Activated T-helper 2 cell treated with anti-CD3 and anti-CD28 coated beads, Interferon-gamma antibody, Interleukin-2, Interleukin-4, amounts not matched to agents 10 μg/mL and 5 μg/mL and 100 μg/mL, durations not matched to agents 14 hours and 24 hours and 36 hours (primary cell): ENCODE data around the gene TMEM161A. TPM values are rescaled to one million over a fixed set of nuclear protein-coding genes. Genes with fewer than 3 reads are reported as not detected.
A peak's percentile ranks its signal among the peaks of the same experiment; 100 is the strongest.
"Not testable (repeated sequence)": the region's sequence is repeated elsewhere in the genome, so short reads cannot be mapped to it uniquely, and the experiment has no call there.

Experiments used
- DNase-seq: peaks from one replicate; pipeline ENCODE4 v3.0.0; 2021; ENCODE audit warnings: low spot score
- H3K27ac Mint-ChIP-seq: one replicate; pipeline ENCODE4 v1.8.0; 2021; ENCODE audit warnings: mixed read lengths
- H3K27me3 Mint-ChIP-seq: one replicate; pipeline ENCODE4 v1.8.0; 2021; ENCODE audit warnings: low read depth, mixed read lengths
- H3K36me3 Mint-ChIP-seq: one replicate; pipeline ENCODE4 v1.8.0; 2021; ENCODE audit warnings: low read depth, mixed read lengths
- H3K4me1 Mint-ChIP-seq: one replicate; pipeline ENCODE4 v1.8.0; 2021; ENCODE audit warnings: low read depth, mixed read lengths
- H3K4me3 Mint-ChIP-seq: one replicate; pipeline ENCODE4 v1.8.0; 2021; ENCODE audit warnings: low read depth, mild to moderate bottlenecking, moderate library complexity, mixed read lengths
- H3K9me3 Mint-ChIP-seq: one replicate; pipeline ENCODE4 v1.8.0; 2021; ENCODE audit warnings: mixed read lengths
- intact Hi-C: fragments of 100-400 bp; cut with micrococcal nuclease; formaldehyde crosslinking; loops from one replicate; pipeline ENCODE4 v1.15.1; 2023
- total RNA-seq: library from RNA; stranded (reverse); gene quantifications from 2 replicates; pipeline ENCODE4 v1.2.3, GENCODE V29; 2022

The TMEM161A gene
- total RNA-seq, 1 donor from 2014 or later: 41.4 TPM

DNA sequence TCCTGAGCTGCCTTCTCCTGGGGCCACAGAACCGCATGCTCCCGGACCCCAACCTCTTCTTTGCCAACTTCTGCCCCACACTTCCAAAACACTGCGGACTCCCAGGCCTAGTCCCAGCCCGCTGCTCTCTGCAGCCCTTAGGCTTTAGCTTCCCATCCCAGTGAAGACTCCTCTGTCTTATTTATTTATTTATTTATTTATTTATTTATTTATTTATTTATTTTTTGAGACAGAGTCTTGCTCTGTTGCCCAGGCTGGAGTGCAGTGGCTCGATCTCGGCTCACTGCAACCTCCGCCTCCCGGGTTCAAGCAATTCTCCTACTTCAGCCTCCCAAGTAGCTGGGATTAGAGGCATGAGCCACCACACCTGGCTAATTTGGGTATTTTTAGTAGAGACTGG lies 10.2 kb upstream of the TMEM161A start:
- DNase-seq, H3K9me3 Mint-ChIP-seq, H3K4me3 Mint-ChIP-seq, H3K27ac Mint-ChIP-seq, H3K36me3 Mint-ChIP-seq, H3K27me3 Mint-ChIP-seq, H3K4me1 Mint-ChIP-seq: not testable (repeated sequence)
- intact Hi-C loops: loop anchor here (5.0 kb wide), 1 partner anchor 79 kb away; no protein-coding TSS in a partner anchor

DNA sequence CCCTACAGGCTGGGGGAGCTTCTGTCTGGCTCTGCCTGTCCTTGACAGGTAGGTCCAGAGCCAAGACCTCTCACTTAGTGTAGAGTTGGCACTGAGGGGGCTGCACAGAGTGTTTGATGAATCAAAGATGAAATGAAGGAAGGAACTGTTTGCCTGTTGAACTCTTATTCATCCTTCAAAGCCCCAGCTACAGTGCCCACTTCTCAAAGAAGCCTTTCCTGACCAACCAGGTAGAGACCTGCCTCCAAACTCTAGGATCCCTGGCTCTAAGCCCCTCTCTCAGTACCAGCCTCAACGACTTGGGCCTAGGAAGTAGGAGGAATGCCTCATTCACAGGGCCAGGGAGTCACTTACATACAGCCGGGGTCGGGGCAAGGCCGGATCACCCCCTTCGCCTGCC lies 9.1 kb upstream of the TMEM161A start:
- Mint-ChIP-seq H3K4me1 (no peaks in the 10 kb centered on the region), H3K36me3 (peaks cover 4% of the 10 kb centered on the region), H3K27ac (no peak overlapping the region), H3K27me3 (no peaks in the 10 kb centered on the region), H3K4me3 (no peak overlapping the region), H3K9me3 (no peaks in the 10 kb centered on the region)
- DNase-seq: no peak
- intact Hi-C loops: loop anchor here (5.0 kb wide), 1 partner anchor 80 kb away; no protein-coding TSS in a partner anchor

DNA sequence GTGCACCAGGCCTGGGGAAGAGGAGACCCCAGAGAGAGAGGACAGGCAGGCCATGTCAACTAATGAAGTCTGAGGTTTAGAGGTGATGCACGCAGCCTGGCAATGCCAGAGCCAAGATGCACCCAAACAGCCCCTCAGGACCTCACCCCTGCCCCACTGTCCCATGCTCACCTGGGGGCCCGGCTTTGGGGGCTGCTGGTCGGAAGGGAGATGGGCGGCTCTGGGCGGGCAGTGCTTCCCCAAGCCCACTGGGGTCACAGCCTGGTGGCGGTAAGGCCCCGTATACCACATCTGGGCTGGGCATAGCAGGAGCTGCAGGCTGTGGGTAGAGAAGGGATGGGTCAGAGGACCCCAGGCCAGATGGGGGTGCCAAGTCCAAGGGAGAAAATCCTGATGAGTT lies 8.6 kb upstream of the TMEM161A start:
- H3K36me3 Mint-ChIP-seq: peaks cover 4% of the 10 kb centered on the region
- no peak overlapping the region for H3K4me3 Mint-ChIP-seq
- H3K9me3 Mint-ChIP-seq: no peaks in the 10 kb centered on the region
- intact Hi-C loops: loop anchor here (5.0 kb wide), 1 partner anchor 80 kb away; no protein-coding TSS in a partner anchor
- no peak overlapping the region for H3K27ac Mint-ChIP-seq
- H3K27me3 Mint-ChIP-seq: no peaks in the 10 kb centered on the region
- H3K4me1 Mint-ChIP-seq: no peaks in the 10 kb centered on the region
- DNase-seq: no peak

DNA sequence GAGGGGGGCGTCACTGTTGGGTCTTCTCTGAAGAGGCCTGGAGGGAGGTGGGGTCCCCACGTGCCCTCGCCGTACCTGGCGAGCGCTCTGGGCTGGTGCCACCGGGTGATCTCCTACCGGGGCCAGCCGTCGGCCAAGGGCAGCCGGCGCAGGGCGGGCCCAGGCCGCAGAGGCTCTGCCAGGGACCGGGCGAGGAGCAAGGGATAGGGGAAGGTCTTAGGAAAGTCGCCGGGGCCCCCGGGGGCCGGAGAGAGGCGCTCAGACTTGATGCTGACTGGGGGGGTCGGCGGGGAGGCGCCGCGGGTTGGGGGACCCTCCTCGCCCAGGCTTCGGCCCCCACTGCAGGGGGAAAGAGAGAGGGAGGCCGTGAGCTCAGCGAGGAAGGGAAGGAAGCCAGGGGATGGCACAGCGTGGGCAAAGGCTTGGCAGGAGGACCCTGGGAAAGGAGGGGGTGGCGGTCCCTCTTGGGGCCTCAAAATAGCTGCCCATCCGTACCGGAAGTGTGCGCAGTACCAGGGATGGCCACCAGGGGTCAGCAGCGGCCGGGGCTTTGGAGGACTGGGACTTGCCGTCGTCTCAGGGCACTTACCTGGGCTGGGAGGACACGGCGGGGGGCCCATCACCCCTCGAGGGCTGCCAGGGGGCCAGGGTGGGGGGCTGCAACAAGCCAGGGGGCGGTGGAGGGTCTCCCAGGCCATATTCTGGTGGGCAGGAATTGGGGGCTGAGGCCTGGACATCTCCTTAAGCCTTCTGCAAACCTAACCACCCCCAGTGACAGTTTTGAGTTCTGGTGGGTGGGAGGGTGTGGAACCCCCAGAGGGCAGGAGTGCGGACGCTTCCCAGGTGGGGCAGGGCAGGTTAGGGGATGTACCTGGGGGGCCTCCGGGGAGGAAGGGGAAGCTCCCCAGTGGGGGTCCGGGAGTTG lies 7.7 kb upstream of the TMEM161A start:
- Mint-ChIP-seq H3K27ac (no peak overlapping the region), H3K36me3 (peaks cover 4% of the 10 kb centered on the region), H3K4me1 (no peaks in the 10 kb centered on the region)

DNA sequence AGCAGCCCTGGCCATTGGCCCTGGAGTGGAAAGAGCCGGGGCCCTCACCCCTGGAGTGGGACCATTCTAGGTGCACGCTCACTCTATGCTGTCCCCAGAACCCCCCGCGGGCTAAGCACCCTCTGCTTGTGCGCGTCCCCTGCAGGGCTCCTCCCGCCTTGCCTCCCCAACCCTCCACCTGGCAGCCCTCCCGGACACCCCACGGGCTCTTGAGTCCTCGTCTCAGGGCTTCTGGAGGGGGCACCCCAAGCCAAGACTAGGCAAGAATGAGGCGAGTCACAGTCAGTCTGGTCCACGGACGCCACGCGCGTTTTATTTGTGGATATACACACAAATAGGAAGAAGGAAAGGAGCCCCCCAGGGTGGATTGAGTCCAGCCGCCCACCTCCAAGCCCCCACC lies 7.0 kb upstream of the TMEM161A start:
- H3K4me3 Mint-ChIP-seq: no peak overlapping the region
- intact Hi-C loops: loop anchor here (5.0 kb wide), 1 partner anchor 82 kb away; no protein-coding TSS in a partner anchor
- no peaks in the 10 kb centered on the region for H3K4me1 Mint-ChIP-seq
- H3K27ac Mint-ChIP-seq: no peak overlapping the region
- no peaks in the 10 kb centered on the region for H3K9me3 Mint-ChIP-seq
- no peak for DNase-seq
- no peaks in the 10 kb centered on the region for H3K27me3 Mint-ChIP-seq
- peaks cover 4% of the 10 kb centered on the region for H3K36me3 Mint-ChIP-seq

More for the DNA sequence above, 7.7 kb upstream of the TMEM161A start:
- DNase-seq: peak; percentile 79
- Mint-ChIP-seq H3K27me3 (no peaks in the 10 kb centered on the region), H3K4me3 (no peak overlapping the region), H3K9me3 (no peaks in the 10 kb centered on the region)
- intact Hi-C loops: loop anchor here (5.0 kb wide), 1 partner anchor 81 kb away; no protein-coding TSS in a partner anchor

DNA sequence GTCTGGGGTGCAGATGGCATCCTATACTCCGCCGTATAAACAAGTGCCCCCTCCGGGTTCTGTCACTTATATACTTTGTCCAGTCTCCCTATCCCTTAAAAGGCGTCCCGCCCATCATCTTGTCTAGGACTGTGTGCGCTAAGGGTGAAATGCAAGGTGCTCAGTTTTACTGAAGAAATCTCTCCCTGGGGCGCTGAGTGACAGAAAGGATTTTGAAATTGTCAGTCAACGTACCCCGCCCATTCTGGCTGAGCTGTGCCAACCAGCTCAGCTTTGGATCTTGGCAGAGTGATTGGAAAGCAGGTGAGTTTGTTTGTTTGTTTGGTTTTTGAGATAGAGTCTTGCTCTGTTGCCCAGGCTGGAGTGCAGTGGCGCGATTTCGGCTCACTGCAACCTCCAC lies 4.1 kb upstream of the TMEM161A start:
- no peak overlapping the region for H3K4me3 Mint-ChIP-seq
- H3K27ac Mint-ChIP-seq: no peak overlapping the region
- peaks cover 10% of the 10 kb centered on the region for H3K4me1 Mint-ChIP-seq
- H3K27me3 Mint-ChIP-seq: no peaks in the 10 kb centered on the region
- DNase-seq: no peak
- no peaks in the 10 kb centered on the region for H3K9me3 Mint-ChIP-seq
- H3K36me3 Mint-ChIP-seq: no peaks in the 10 kb centered on the region
- intact Hi-C loops: no loop called here

DNA sequence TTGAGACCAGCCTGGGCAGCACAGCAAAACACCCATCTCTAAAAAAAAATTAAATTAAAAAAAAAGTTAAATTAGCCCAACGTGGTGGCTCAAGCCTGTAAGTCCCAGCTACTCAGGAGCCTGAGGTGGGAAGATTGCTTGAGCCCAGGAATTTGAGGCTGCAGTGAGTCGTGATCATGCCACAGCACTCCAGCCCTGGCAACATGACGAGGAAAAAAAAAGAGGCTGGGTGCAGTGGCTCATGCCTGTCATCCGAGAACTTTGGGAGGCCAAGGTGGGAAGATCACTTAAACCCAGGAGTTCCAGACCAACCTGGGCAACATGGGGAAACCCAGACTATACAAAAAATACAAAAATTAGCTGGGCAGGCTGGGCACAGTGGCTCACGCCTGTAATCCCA lies 2.2 kb upstream of the TMEM161A start:
- no peak for DNase-seq
- H3K36me3 Mint-ChIP-seq: peaks cover 3% of the 10 kb centered on the region
- intact Hi-C loops: no loop called here
- no peaks in the 10 kb centered on the region for H3K27me3 Mint-ChIP-seq
- H3K4me1 Mint-ChIP-seq: peaks cover 14% of the 10 kb centered on the region
- no peak overlapping the region for H3K27ac Mint-ChIP-seq
- no peaks in the 10 kb centered on the region for H3K9me3 Mint-ChIP-seq
- H3K4me3 Mint-ChIP-seq: no peak overlapping the region

DNA sequence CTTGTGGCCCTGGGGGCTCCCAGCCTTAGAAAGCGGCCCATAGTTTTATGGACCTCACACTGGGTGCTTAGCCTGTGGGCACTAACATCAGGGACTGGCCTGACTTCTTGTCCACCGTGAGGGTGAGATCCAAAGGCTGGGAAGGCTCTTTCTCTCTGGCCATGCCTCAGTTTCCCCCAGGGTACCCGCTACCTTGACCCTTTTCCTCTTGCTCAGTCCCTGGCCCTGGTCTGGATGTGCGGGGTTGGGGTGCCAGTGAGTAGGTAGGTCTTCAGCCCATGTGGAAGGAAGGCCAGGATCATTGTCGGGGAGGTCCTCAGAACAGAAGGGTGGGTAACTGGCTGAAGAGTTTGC lies 1.6 kb upstream of the TMEM161A start:
- Mint-ChIP-seq H3K36me3 (peaks cover 6% of the 10 kb centered on the region), H3K4me1 (peaks cover 14% of the 10 kb centered on the region), H3K4me3 (no peak overlapping the region), H3K9me3 (no peaks in the 10 kb centered on the region), H3K27ac (no peak overlapping the region), H3K27me3 (no peaks in the 10 kb centered on the region)
- intact Hi-C loops: loop anchor here (1.0 to 2.0 kb wide), 2 partner anchors 75 to 107 kb away; partner anchors contain the start of genes ARMC6 and SUGP2
- no peak for DNase-seq

DNA sequence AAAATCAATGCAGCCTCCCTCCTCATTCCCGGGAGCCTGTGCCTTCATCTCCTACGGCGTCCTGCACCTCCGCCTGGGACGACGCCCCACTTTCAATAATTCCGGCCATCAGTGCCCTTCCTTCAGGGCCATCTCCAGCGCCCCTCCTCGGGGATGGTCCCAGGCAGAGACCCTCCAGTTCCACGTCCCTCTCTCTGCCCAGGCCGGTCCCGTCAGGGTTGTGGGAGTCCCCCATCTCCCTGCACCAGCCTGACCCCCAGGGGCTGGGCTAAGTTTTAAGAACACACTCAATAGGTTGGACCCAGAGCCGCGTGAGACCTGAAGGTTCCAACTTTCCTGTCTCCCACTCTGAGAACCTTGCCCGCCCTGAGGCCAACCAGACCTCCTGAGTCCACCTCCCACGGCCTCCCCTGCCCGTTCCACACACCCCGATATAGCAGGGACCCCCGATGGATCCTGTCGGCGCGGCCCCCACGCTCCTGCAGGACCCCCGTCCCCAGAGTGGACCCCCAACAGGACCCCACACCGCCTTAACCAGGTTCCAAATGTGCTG lies 646 bp downstream of the TMEM161A start:
- no peaks in the 10 kb centered on the region for H3K9me3 Mint-ChIP-seq
- H3K27ac Mint-ChIP-seq: peak overlapping the region; percentile 91
- peaks cover 14% of the 10 kb centered on the region for H3K4me1 Mint-ChIP-seq
- H3K36me3 Mint-ChIP-seq: peaks cover 17% of the 10 kb centered on the region
- H3K4me3 Mint-ChIP-seq: peak overlapping the region; percentile 91
- no peaks in the 10 kb centered on the region for H3K27me3 Mint-ChIP-seq
- intact Hi-C loops: loop anchor here (1.0 to 2.0 kb wide), 2 partner anchors 73 to 183 kb away; partner anchors contain the start of genes MAU2 and SUGP1
- DNase-seq: no peak

DNA sequence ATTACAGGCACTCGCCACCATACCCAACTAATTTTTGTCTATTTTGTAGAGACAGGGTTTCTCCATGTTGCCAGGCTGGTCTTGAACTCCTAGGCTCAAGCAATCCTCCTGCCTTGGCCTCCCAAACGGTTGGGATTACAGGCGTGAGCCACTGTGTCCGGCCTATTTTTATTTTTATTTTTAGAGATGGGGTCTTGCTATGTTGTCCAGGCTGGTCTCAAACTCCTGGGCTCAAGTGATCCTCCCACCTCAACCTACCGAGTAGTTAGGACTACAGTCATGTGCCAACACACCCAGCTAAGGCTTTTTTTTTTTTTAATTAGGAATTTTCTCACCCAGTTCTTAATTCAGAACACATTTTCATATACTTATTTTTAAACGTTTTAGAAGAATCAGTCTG lies 2.6 kb downstream of the TMEM161A start:
- H3K4me3 Mint-ChIP-seq, DNase-seq, intact Hi-C loops, H3K27ac Mint-ChIP-seq, H3K9me3 Mint-ChIP-seq, H3K27me3 Mint-ChIP-seq: not testable (repeated sequence)
- H3K4me1 Mint-ChIP-seq: peaks cover 14% of the 10 kb centered on the region
- peaks cover 26% of the 10 kb centered on the region for H3K36me3 Mint-ChIP-seq

DNA sequence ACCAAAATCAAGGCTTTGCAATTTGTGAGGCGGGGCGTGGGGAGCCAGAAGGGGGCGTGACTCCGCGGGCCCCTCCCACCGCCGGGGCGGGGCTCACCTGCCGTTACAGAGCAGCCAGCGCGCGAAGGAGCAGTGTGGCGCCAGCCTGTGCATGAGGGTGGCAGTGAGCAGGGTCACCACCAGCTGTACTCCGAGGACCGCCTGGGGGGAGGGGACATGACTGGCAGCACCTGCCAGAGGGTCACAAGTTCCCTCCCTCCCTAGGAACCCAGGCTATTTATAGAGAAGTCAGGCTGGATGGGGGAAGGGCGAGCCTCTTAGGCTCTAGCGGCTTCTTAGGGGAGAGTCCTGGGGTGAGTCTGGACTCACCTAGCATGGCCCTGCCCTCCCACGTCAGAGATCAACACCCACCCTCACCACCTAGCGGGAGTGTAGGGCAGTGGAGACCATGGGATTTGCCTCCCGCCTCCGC lies 3.6 kb downstream of the TMEM161A start:
- peaks cover 14% of the 10 kb centered on the region for H3K4me1 Mint-ChIP-seq
- no peak overlapping the region for H3K27ac Mint-ChIP-seq
- H3K27me3 Mint-ChIP-seq: no peaks in the 10 kb centered on the region
- peaks cover 9% of the 10 kb centered on the region for H3K9me3 Mint-ChIP-seq
- H3K4me3 Mint-ChIP-seq: no peak overlapping the region
- no peak for DNase-seq
- intact Hi-C loops: no loop called here
- peaks cover 36% of the 10 kb centered on the region for H3K36me3 Mint-ChIP-seq

DNA sequence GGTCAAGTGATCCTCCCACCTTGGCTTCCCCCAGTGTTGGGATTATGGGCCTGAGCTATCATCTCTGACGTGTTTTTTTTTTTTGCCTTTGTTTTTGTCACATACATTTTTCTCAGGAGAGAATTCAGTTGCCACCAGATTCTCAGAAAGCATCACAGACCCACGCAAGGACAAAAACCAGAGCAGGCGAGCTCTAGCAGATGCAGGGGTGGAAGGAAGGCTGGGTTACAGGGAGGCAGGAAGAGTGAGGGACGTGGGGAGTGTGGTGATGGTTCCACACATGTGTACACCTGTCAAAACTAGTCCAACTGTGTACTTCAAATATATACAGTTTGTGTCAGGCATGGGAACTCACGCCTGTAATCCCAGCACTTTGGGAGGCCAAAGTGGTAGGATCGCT lies 4.3 kb downstream of the TMEM161A start:
- H3K27me3 Mint-ChIP-seq: no peaks in the 10 kb centered on the region
- H3K4me3 Mint-ChIP-seq: no peak overlapping the region
- peaks cover 9% of the 10 kb centered on the region for H3K9me3 Mint-ChIP-seq
- peaks cover 14% of the 10 kb centered on the region for H3K4me1 Mint-ChIP-seq
- intact Hi-C loops: no loop called here
- no peak overlapping the region for H3K27ac Mint-ChIP-seq
- DNase-seq: no peak
- peaks cover 41% of the 10 kb centered on the region for H3K36me3 Mint-ChIP-seq

DNA sequence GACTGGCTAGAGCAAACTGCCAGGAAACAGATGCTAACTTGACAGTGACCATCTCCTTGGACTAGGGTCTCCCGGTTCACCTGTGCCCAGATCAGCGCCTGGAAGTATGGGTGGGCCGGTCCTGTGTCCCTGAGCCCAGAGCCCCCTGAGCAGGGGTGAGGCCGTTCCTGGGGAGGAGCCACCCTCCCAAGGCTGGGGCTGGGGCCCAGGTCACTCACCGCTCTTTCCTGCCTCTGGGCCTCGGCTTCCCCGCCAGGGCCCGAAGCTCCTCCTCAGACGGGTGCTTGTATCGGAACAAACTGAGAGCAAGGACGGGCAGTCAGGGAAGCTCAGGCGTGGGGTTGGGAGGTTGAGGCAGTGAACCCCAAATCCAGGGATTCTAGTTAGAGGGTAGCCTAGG lies 5.4 kb downstream of the TMEM161A start:
- H3K4me3 Mint-ChIP-seq: no peak overlapping the region
- no peak overlapping the region for H3K27ac Mint-ChIP-seq
- peaks cover 8% of the 10 kb centered on the region for H3K4me1 Mint-ChIP-seq
- H3K27me3 Mint-ChIP-seq: no peaks in the 10 kb centered on the region
- intact Hi-C loops: no loop called here
- H3K36me3 Mint-ChIP-seq: peaks cover 47% of the 10 kb centered on the region
- no peak for DNase-seq
- H3K9me3 Mint-ChIP-seq: peaks cover 9% of the 10 kb centered on the region
